Brain pericyte (primary cell): ENCODE measurements around the gene STON1.
"Not testable (repeated sequence)": the region's sequence is repeated elsewhere in the genome, so short reads cannot be mapped to it uniquely, and the experiment has no call there.

ENCODE experiments used
- DNase-seq: peaks from one replicate; pipeline ENCODE4 v3.0.0-alpha.2; 2012; ENCODE audit warnings: low read depth, low spot score

Gene STON1

DNA sequence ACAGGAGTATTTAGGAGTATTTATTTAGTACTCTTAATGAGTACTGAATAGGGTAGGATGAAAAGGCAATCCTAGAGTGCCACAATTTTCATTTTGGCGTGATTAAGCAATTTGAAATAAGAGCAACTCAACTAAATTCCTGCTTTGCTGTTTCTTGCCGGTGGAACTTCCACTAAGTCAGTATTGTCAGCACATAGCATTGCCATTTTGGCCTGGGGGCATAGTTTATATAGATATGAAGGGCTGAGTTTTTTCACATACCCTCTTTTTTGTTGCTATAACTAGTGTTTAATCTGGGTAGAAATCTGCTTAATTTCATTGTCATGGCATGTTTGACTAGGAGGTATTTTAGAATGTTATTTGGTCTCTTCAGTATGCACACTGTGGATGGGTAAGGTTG, 89.6 kb downstream of the STON1 start:
- DNase-seq, result no peak

DNA sequence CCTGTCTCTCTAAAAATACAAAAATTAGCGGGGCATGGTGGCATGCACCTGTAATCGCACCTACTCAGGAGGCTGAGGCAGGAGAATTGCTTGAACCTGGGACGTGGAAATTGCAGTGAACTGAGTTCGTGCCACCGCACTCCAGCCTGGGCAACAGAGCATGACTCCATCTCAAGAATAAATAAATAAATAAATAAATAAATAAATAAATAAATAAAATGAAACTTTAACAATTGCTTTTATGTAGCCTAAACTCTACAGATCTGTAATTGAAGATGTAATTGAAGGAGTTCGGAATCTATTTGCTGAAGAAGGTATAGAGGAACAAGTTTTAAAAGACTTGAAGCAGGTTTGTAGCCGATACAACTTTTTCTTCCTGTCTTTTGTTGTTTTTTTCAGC, 90.7 kb downstream of the STON1 start:
- no peak for DNase-seq

DNA sequence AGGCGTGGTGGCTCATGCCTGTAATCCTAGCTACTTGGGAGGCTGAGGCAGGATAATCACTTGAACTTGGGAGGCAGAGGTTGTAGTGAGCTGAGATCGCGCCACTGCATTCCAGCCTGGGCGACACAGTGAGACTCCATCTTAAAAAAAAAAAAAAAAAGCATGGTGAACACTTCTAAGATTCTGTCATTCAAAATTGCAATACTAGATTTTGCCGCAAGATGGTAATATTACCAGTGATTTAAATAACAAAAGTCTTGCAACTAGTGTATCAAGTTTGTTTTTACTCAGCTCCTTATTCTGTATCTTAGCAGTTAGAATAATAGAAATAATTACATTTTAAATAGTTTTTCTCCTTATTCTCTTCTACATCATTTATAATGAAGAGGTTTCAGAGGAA, 92.7 kb downstream of the STON1 start:
- not testable (repeated sequence) for DNase-seq

DNA sequence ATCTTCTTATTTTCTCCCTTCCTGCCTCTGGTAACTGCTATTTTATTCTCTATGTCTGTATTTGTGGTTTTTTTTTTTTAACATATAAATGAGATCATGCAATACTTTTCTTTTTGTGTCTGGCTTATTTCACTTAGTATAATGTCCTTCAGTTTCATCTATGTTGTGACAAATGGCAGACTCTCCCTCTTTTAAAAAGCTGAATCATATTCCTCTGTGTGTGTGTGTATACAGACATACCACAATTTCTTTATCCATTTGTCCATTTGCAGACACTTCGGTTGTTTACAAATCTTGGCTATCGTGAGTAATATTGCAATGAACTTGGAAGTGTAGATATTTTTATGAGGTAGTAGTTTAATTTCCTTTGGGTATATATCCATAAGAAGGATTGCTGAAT, 94.7 kb downstream of the STON1 start:
- DNase-seq, result no peak

DNA sequence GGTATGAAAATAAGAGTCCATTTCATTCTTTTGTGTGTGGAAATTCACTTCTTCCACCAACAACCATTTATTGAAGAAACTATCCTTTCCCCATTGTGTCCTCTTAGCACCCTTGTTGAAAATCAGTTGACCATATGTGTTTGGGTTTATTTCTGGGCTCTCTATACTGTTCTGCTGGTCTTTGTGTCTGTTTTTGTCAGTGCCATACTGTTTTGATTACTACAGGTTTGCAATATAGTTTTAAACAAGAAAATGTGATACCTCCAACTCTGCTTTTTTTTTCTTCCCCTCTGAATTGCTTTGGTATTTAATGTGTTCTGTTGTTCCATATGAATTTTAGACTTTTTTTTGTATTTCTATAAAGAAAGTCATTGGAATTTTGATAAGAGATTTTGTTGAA, 96.1 kb downstream of the STON1 start:
- DNase-seq, result no peak

- no peak for DNase-seq
Observed at GRCh38 chr2:48633143-48633542, 103.2 kb downstream of the STON1 start.

GRCh38 chr2:48635786-48636185, 105.8 kb downstream of the STON1 start:
- DNase-seq, result no peak

DNA sequence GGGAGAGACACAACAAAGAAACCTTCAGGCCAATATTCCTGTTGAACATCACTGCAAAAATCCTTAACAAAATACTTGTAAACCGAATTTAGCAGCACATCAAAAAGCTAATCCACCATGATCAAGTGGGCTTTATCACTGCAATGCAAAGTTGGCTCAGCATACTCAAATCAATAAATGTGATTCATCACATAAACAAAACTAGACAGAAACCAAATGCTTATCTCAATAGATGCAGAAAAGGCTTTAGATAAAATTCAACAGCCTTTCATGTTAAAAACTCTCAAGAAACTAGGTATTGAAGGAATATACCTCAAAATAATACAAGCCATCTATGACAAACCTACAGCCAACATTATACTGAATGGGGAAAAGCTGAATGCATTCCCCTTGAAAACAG, 108.3 kb downstream of the STON1 start:
- DNase-seq, result no peak
